K562 (cell line): ENCODE measurements around the gene TOMT. TPM values are rescaled to one million over a fixed set of nuclear protein-coding genes. Genes with fewer than 3 reads are reported as not detected.

Experiments used
- BACH1 ChIP-seq: fragments of 200-800 bp; sonication (Bioruptor generic); IDR thresholded peaks from 2 replicates; pipeline ENCODE4 v1.6.1; 2016; ENCODE audit warnings: missing genetic modification characterization, missing compliant biosample characterization
- E2F3 ChIP-seq: fragments of 250-450 bp; sonication (Bioruptor Pico); IDR thresholded peaks from 2 replicates; pipeline ENCODE4 v1.4.0; 2020; ENCODE audit warnings: mild to moderate bottlenecking
- ELF1 ChIP-seq: fragments of 200-800 bp; sonication (Bioruptor generic); IDR thresholded peaks from 2 replicates; pipeline ENCODE4 v1.6.1; 2016; ENCODE audit warnings: missing genetic modification characterization, missing compliant biosample characterization
- FIP1L1 ChIP-seq: fragments of 200-400 bp; formaldehyde crosslinking; IDR thresholded peaks from 2 replicates; pipeline ENCODE4 v1.6.1; 2018; ENCODE audit warnings: mild to moderate bottlenecking, low read depth, low read length; ENCODE audit not compliant: poor library complexity, severe bottlenecking
- FOXA1 ChIP-seq: fragments of 450-650 bp; IDR thresholded peaks from 2 replicates; pipeline ENCODE4 v1.6.1; 2016; ENCODE audit warnings: mild to moderate bottlenecking, borderline replicate concordance
- GABPA ChIP-seq: fragments of 200-800 bp; sonication (Bioruptor generic); conservative IDR thresholded peaks from 2 replicates; pipeline ENCODE4 v1.6.1; 2016; ENCODE audit warnings: low read depth, missing genetic modification characterization, missing compliant biosample characterization
- GABPB1 ChIP-seq: sonication (generic); formaldehyde crosslinking; IDR thresholded peaks from 2 replicates; pipeline ENCODE4 v1.8.0; 2022; ENCODE audit warnings: mild to moderate bottlenecking, missing genetic modification reagents
- HDAC2 ChIP-seq: fragments of 450-650 bp; IDR thresholded peaks from 2 replicates; pipeline ENCODE4 v1.6.1; 2016; ENCODE audit warnings: mild to moderate bottlenecking
- IRF2 ChIP-seq: sonication (generic); formaldehyde crosslinking; IDR thresholded peaks from 2 replicates; pipeline ENCODE4 v1.8.1; 2022; ENCODE audit warnings: mild to moderate bottlenecking, missing genetic modification reagents
- KDM1A ChIP-seq, 2 experiments: fragments of 450-650 bp; IDR thresholded peaks; 2 replicates each; pipeline ENCODE4 v1.6.1; 2016; ENCODE audit warnings: mild to moderate bottlenecking in 2 of 2
- KHSRP ChIP-seq: fragments of 450-650 bp; IDR thresholded peaks from 2 replicates; pipeline ENCODE4 v1.6.1; 2017
- MCM7 ChIP-seq, 2 experiments: fragments of 450-650 bp; IDR thresholded peaks; 2 replicates each; pipeline ENCODE4 v1.6.1; 2016 to 2018
- MED1 ChIP-seq: sonication (generic); formaldehyde crosslinking; IDR thresholded peaks from 2 replicates; pipeline ENCODE4 v1.8.1; 2023; ENCODE audit warnings: missing genetic modification reagents, borderline replicate concordance
- NCOR1 ChIP-seq: fragments of 450-650 bp; IDR thresholded peaks from 2 replicates; pipeline ENCODE4 v1.6.1; 2016; ENCODE audit warnings: mild to moderate bottlenecking, moderate library complexity
- PTRF ChIP-seq: fragments of 450-650 bp; IDR thresholded peaks from 2 replicates; pipeline ENCODE4 v1.6.1; 2016; ENCODE audit warnings: mild to moderate bottlenecking, missing genetic modification characterization, missing compliant biosample characterization
- RBBP5 ChIP-seq: fragments of 200-600 bp; sonication (generic); IDR thresholded peaks from 2 replicates; pipeline ENCODE4 v1.6.1; 2012; ENCODE audit warnings: borderline replicate concordance, mild to moderate bottlenecking, low read length, control low read depth, inconsistent platforms; ENCODE audit not compliant: insufficient read depth, poor library complexity, severe bottlenecking
- SRSF9 ChIP-seq: fragments of 200-400 bp; formaldehyde crosslinking; IDR thresholded peaks from 2 replicates; pipeline ENCODE4 v1.6.1; 2017; ENCODE audit warnings: low read depth, low read length, borderline replicate concordance
- ZBTB1 ChIP-seq: sonication (generic); formaldehyde crosslinking; IDR thresholded peaks from 2 replicates; pipeline ENCODE4 v1.8.1; 2023; ENCODE audit warnings: missing genetic modification reagents, low read depth, mild to moderate bottlenecking, borderline replicate concordance
- ZNF699 ChIP-seq: fragments of 250-450 bp; sonication (Bioruptor Pico); IDR thresholded peaks from 2 replicates; pipeline ENCODE4 v1.8.0; 2021; ENCODE audit warnings: mild to moderate bottlenecking, moderate library complexity; ENCODE audit not compliant: insufficient replicate concordance
- ZNF79 ChIP-seq: fragments of 250-450 bp; sonication (Bioruptor Pico); IDR thresholded peaks from 2 replicates; pipeline ENCODE4 v1.4.0; 2020; ENCODE audit warnings: low read depth, mild to moderate bottlenecking, moderate library complexity
- ZSCAN32 ChIP-seq: fragments of 450-650 bp; formaldehyde crosslinking; IDR thresholded peaks from 2 replicates; pipeline ENCODE4 v1.4.0; 2020; ENCODE audit warnings: mild to moderate bottlenecking, moderate library complexity
- ZZZ3 ChIP-seq: fragments of 450-650 bp; IDR thresholded peaks from 2 replicates; pipeline ENCODE4 v1.6.1; 2016; ENCODE audit warnings: antibody characterized with exemption, mild to moderate bottlenecking, moderate library complexity
- polyA plus RNA-seq, 8 experiments: library from polyadenylated mRNA; depleted of rRNA in 4 of 8; stranded (reverse) in 5 of 8; unstranded in 3 of 8; fragments of >200 nt; fragmentation: Nextera tagmentation in 2 of 8; fragmentation: Illumina TruSeq in 1 of 8; extraction: Ambion mirVana in 2 of 8; extraction: Trizol in 1 of 8; gene quantifications; 2 replicates each; pipeline versions ENCODE4 v1.2.1 to v1.2.3, GENCODE V29; 2011 to 2014; ENCODE audit warnings: inconsistent platforms in 1 of 8, missing spikeins in 1 of 8
- total RNA-seq, 7 experiments: library from RNA; depleted of rRNA in 6 of 7; stranded (reverse); fragments of >200 nt in 6 of 7; fragmentation: Illumina TruSeq in 2 of 7; extraction: Trizol in 2 of 7; gene quantifications; 2 replicates each; pipeline versions ENCODE4 v1.2.1 to v1.2.3, GENCODE V29; 2011 to 2021; ENCODE audit warnings: low replicate concordance in 1 of 7
- TF ChIP-seq, protein P1 (sequence below): fragments of 250-450 bp; sonication (Bioruptor Pico); IDR thresholded peaks from 2 replicates; pipeline ENCODE4 v1.4.0; 2020; ENCODE audit warnings: borderline replicate concordance
- TF ChIP-seq, protein P2 (sequence below): fragments of 250-450 bp; sonication (Bioruptor Pico); IDR thresholded peaks from 2 replicates; pipeline ENCODE4 v1.5.0; 2021
- TF ChIP-seq, protein P3 (sequence below): fragments of 450-650 bp; formaldehyde crosslinking; IDR thresholded peaks from 2 replicates; pipeline ENCODE4 v1.4.0; 2020; ENCODE audit warnings: mild to moderate bottlenecking, moderate library complexity

Gene TOMT
- total and polyA plus RNA-seq, 9 of the 15 experiments (the other 6 are each of a cell fraction or from before 2014, with no cell fraction given) = not detected

DNA sequence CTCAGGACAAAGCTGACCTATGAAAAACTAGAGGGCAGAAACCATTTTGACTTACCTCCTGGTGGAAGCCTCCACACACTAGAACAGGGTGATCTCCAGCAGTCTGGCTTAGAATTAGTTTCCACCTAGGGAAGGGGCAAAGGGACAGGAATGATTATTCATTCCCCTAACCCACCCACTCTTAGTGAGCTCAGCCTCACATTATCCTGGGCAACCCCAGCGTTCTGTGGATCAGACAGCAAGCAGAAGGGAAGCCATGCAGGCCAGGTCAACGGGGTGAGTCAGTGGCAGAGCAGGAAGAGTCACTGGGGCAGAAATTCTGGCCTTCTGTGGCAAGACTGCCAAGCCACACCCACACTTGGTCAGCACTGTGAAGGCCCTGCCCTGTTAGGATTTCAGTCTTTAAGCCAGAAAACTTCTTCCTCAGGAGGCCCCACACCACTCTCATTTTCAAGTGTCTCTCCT, 35.9 kb upstream of the TOMT start (continued):
- TF ChIP-seq ZZZ3 = no peak
- TF ChIP-seq, protein P1, sequence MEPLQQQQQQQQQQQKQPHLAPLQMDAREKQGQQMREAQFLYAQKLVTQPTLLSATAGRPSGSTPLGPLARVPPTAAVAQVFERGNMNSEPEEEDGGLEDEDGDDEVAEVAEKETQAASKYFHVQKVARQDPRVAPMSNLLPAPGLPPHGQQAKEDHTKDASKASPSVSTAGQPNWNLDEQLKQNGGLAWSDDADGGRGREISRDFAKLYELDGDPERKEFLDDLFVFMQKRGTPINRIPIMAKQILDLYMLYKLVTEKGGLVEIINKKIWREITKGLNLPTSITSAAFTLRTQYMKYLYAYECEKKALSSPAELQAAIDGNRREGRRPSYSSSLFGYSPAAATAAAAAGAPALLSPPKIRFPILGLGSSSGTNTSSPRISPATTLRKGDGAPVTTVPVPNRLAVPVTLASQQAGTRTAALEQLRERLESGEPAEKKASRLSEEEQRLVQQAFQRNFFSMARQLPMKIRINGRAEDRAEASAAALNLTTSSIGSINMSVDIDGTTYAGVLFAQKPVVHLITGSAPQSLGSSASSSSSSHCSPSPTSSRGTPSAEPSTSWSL = no peak
- no peak for TF ChIP-seq IRF2 (CRISPR knock-in tag)
- TF ChIP-seq BACH1 (tag) = peak; percentile 83; the same call in 1 of the 2 replicates
- TF ChIP-seq GABPA (tag) = 0 out of 2 replicates have a peak, but pooled peaks have one; percentile 24
- TF ChIP-seq KDM1A (IDR thresholded peaks at IDR 0.05) = no peak
- TF ChIP-seq NCOR1 = no peak
- TF ChIP-seq GABPB1 (CRISPR knock-in tag) = no peak
- TF ChIP-seq ZBTB1 (CRISPR knock-in tag) = no peak
- TF ChIP-seq MCM7 (IDR thresholded peaks at IDR 0.05) = no peak
- no peak for TF ChIP-seq MED1
- no peak for TF ChIP-seq KHSRP
- TF ChIP-seq SRSF9 = no peak
- TF ChIP-seq, protein P2, sequence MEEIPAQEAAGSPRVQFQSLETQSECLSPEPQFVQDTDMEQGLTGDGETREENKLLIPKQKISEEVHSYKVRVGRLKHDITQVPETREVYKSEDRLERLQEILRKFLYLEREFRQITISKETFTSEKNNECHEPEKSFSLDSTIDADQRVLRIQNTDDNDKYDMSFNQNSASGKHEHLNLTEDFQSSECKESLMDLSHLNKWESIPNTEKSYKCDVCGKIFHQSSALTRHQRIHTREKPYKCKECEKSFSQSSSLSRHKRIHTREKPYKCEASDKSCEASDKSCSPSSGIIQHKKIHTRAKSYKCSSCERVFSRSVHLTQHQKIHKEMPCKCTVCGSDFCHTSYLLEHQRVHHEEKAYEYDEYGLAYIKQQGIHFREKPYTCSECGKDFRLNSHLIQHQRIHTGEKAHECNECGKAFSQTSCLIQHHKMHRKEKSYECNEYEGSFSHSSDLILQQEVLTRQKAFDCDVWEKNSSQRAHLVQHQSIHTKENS (CRISPR knock-in tag) = no peak
- no peak for TF ChIP-seq PTRF (tag)
- TF ChIP-seq E2F3 (CRISPR knock-in tag) = no peak
- no peak for TF ChIP-seq FIP1L1
- TF ChIP-seq, protein P3, sequence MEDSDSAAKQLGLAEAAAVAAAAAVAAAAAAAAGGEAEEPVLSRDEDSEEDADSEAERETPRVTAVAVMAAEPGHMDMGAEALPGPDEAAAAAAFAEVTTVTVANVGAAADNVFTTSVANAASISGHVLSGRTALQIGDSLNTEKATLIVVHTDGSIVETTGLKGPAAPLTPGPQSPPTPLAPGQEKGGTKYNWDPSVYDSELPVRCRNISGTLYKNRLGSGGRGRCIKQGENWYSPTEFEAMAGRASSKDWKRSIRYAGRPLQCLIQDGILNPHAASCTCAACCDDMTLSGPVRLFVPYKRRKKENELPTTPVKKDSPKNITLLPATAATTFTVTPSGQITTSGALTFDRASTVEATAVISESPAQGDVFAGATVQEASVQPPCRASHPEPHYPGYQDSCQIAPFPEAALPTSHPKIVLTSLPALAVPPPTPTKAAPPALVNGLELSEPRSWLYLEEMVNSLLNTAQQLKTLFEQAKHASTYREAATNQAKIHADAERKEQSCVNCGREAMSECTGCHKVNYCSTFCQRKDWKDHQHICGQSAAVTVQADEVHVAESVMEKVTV (CRISPR knock-in tag) = no peak
- TF ChIP-seq ZSCAN32 (CRISPR knock-in tag) = no peak
- TF ChIP-seq FOXA1 = no peak
- TF ChIP-seq HDAC2 = no peak
- TF ChIP-seq ZNF79 (CRISPR knock-in tag) = 0 out of 2 replicates have a peak, but pooled peaks have one; percentile 52
- no peak for TF ChIP-seq ELF1
- TF ChIP-seq ZNF699 (CRISPR knock-in tag) = no peak
- no peak for TF ChIP-seq RBBP5
